K562 (cell line): Measurements from ENCODE around the gene LBHD2. TPM values are rescaled to one million over a fixed set of nuclear protein-coding genes. Genes with fewer than 3 reads are reported as not detected.
A peak's percentile ranks its signal among the peaks of the same experiment; 100 is the strongest.
"Not testable (repeated sequence)": the region's sequence is repeated elsewhere in the genome, so short reads cannot be mapped to it uniquely, and the experiment has no call there.

Source experiments
- ATAC-seq: fragments of 200-7000 bp; cut with Tn5 transposase; 3 replicates; pipeline ENCODE4 v1.9.1; 2020; ENCODE audit warnings: moderate library complexity
- BruUV-seq: library from RNA; stranded (reverse); fragments of 400-500 nt; replicated peaks from 2 replicates; lab custom pipeline; 2021; lab: Mats Ljungman, UMichigan
- CTCF ChIA-PET: fragments of 300-600 bp; formaldehyde crosslinking; extraction: SDS; loops from one replicate; lab custom pipeline; 2021; ENCODE audit warnings: low intra/inter-chr PET ratio; lab: Yijun Ruan, JAX
- POLR2A ChIA-PET: fragments of 300-600, 350-650 bp; sonication (Branson Sonifier 250); formaldehyde crosslinking; extraction: SDS; loops from one replicate; lab custom pipeline; 2021; ENCODE audit warnings: antibody characterized with exemption, inconsistent platforms; lab: Yijun Ruan, JAX
- DNase-seq, 4 experiments: peaks; one replicate each; pipeline versions ENCODE4 v3.0.0 to v3.0.0-alpha.2; 2011 to 2018; ENCODE audit warnings: low spot score in 3 of 4, mixed read lengths in 3 of 4; ENCODE audit errors: extremely low read depth in 1 of 4
- FAIRE-seq: peaks from 2 replicates; lab custom pipeline; 2011; peaks lifted over from hg19 to GRCh38; lab: Jason Lieb, UNC
- H2AFZ ChIP-seq: 2 replicates; pipeline ENCODE4 v1.6.0; 2011; ENCODE audit warnings: low read depth, low read length, control low read depth, inconsistent platforms
- H3K27ac ChIP-seq: fragments of 200-600 bp; 3 replicates; pipeline ENCODE4 v1.8.0; 2011; ENCODE audit warnings: low read depth, mild to moderate bottlenecking, control low read depth, inconsistent platforms, low read length, moderate library complexity, mixed read lengths; ENCODE audit errors: extremely low read depth
- H3K27me3 ChIP-seq, 2 experiments: fragments of 300-600 bp in 1 of 2; 2 replicates in 1 of 2; 3 replicates in 1 of 2; pipeline versions ENCODE4 v1.6.0 to v1.8.0; 2011; ENCODE audit warnings: inconsistent platforms in 2 of 2, low read length in 2 of 2, mild to moderate bottlenecking in 1 of 2, mixed read lengths in 1 of 2, moderate library complexity in 1 of 2; ENCODE audit not compliant: control insufficient read depth in 2 of 2, insufficient read depth in 2 of 2
- H3K36me3 ChIP-seq: fragments of 300-600 bp; 3 replicates; pipeline ENCODE4 v1.8.0; 2011; ENCODE audit warnings: mild to moderate bottlenecking, low read length, inconsistent platforms; ENCODE audit not compliant: control insufficient read depth, insufficient read depth
- H3K4me1 ChIP-seq, 2 experiments: fragments of 200-600 bp in 1 of 2; replicated peaks in 1 of 2; 2 replicates in 1 of 2; 3 replicates in 1 of 2; pipeline versions ENCODE4 v1.5.1 to v1.8.0; 2011; ENCODE audit warnings: inconsistent platforms in 2 of 2, low read length in 2 of 2, mild to moderate bottlenecking in 1 of 2, mixed read lengths in 1 of 2, moderate library complexity in 1 of 2; ENCODE audit not compliant: control insufficient read depth in 2 of 2, insufficient read depth in 2 of 2
- H3K4me2 ChIP-seq: 2 replicates; pipeline ENCODE4 v1.6.1; 2011; ENCODE audit warnings: low read length, control low read depth, inconsistent platforms, mixed read lengths; ENCODE audit not compliant: insufficient read depth
- H3K4me3 ChIP-seq: fragments of 200-600 bp; sonication (generic), shearing (Covaris generic); 2 replicates; pipeline ENCODE4 v1.5.1; 2016; ENCODE audit warnings: control low read depth, inconsistent platforms
- H3K79me2 ChIP-seq: fragments of 200-600 bp; 3 replicates; pipeline ENCODE4 v1.8.0; 2011; ENCODE audit warnings: low read length, inconsistent platforms; ENCODE audit not compliant: control insufficient read depth, insufficient read depth
- H3K9ac ChIP-seq, 2 experiments: 2 replicates each; pipeline versions ENCODE4 v1.6.0 to v1.6.1; 2011; ENCODE audit warnings: low read depth in 2 of 2, low read length in 2 of 2, control low read depth in 1 of 2, inconsistent platforms in 1 of 2, mild to moderate bottlenecking in 1 of 2, mixed read lengths in 1 of 2; ENCODE audit not compliant: insufficient read depth in 1 of 2
- H3K9me1 ChIP-seq: one replicate; pipeline ENCODE4 v1.6.0; 2011; ENCODE audit warnings: inconsistent platforms, mild to moderate bottlenecking, low read length, moderate library complexity; ENCODE audit not compliant: control insufficient read depth, insufficient read depth
- H3K9me3 ChIP-seq: replicated peaks from 2 replicates; pipeline ENCODE4 v1.5.1; 2011; ENCODE audit warnings: low read depth, low read length, inconsistent platforms; ENCODE audit not compliant: control insufficient read depth, insufficient read depth
- H4K20me1 ChIP-seq: replicated peaks from 2 replicates; pipeline ENCODE4 v1.6.1; 2011; ENCODE audit warnings: low read length, inconsistent platforms, mixed read lengths; ENCODE audit not compliant: control insufficient read depth, insufficient read depth
- BCOR ChIP-seq: fragments of 450-650 bp; IDR thresholded peaks from 2 replicates; pipeline ENCODE4 v1.6.1; 2016
- CBX8 ChIP-seq: fragments of 200-600 bp; sonication (generic); IDR thresholded peaks from 2 replicates; pipeline ENCODE4 v1.6.1; 2012; ENCODE audit warnings: borderline replicate concordance, mixed run types, low read depth, mild to moderate bottlenecking, moderate library complexity, mixed read lengths, low read length, control low read depth, inconsistent platforms; ENCODE audit not compliant: poor library complexity, severe bottlenecking; ENCODE audit errors: extremely low read depth
- CXXC5 ChIP-seq: fragments of 250-450 bp; sonication (Bioruptor Pico); IDR thresholded peaks from 2 replicates; pipeline ENCODE4 v1.8.0; 2022; ENCODE audit warnings: inconsistent platforms, mild to moderate bottlenecking, moderate library complexity
- EGR1 ChIP-seq: fragments of 450-650 bp; conservative IDR thresholded peaks from 2 replicates; pipeline ENCODE4 v1.6.1; 2017; ENCODE audit warnings: mild to moderate bottlenecking
- FOXA1 ChIP-seq: fragments of 450-650 bp; IDR thresholded peaks from 2 replicates; pipeline ENCODE4 v1.6.1; 2016; ENCODE audit warnings: mild to moderate bottlenecking, borderline replicate concordance
- KDM2B ChIP-seq: fragments of 250-450 bp; sonication (Bioruptor Pico); IDR thresholded peaks from 2 replicates; pipeline ENCODE4 v1.8.0; 2021; ENCODE audit warnings: mild to moderate bottlenecking, moderate library complexity
- RAD51 ChIP-seq: fragments of 450-650 bp; IDR thresholded peaks from 2 replicates; pipeline ENCODE4 v1.7.1; 2016; ENCODE audit warnings: low read depth, mild to moderate bottlenecking, borderline replicate concordance
- SMARCE1 ChIP-seq: fragments of 450-650 bp; IDR thresholded peaks from 2 replicates; pipeline ENCODE4 v1.7.1; 2016; ENCODE audit warnings: mild to moderate bottlenecking
- STAG1 ChIP-seq: sonication (generic); formaldehyde crosslinking; IDR thresholded peaks from 2 replicates; pipeline ENCODE4 v1.5.0; 2020; ENCODE audit warnings: missing genetic modification reagents, borderline replicate concordance
- YY1 ChIP-seq, 3 experiments: IDR thresholded peaks; 2 replicates each; pipeline ENCODE4 v1.6.1; 2011; ENCODE audit warnings: low read length in 2 of 3, mild to moderate bottlenecking in 2 of 3, moderate library complexity in 2 of 3, borderline replicate concordance in 1 of 3, control low read depth in 1 of 3, low read depth in 1 of 3; ENCODE audit not compliant: insufficient read depth in 3 of 3, insufficient replicate concordance in 2 of 3, control insufficient read depth in 1 of 3, insufficient read length in 1 of 3; ENCODE audit errors: extremely low read depth in 1 of 3
- ZNF121 ChIP-seq: sonication (generic); formaldehyde crosslinking; conservative IDR thresholded peaks from 2 replicates; pipeline ENCODE4 v1.8.0; 2022; ENCODE audit warnings: missing genetic modification reagents
- ZNF77 ChIP-seq: fragments of 250-450 bp; sonication (Bioruptor Pico); IDR thresholded peaks from 2 replicates; pipeline ENCODE4 v1.5.0; 2020
- WGBS: fragments of 100-300 bp; shearing (Covaris generic); methylation state at CpG from one replicate; pipeline ENCODE4 v1.1.6; 2016; ENCODE audit warnings: low coverage, mixed read lengths; ENCODE audit not compliant: insufficient coverage; ENCODE audit errors: missing lambda C conversion rate; 5-methylcytosine and 5-hydroxymethylcytosine counted together
- in situ Hi-C: fragments of 300-500 bp; cut with MboI; formaldehyde crosslinking; loops from 4 replicates; pipeline ENCODE4 v1.15.0; 2018; ENCODE audit warnings: inconsistent platforms, mixed read lengths
- intact Hi-C: fragments of 100-400 bp; cut with micrococcal nuclease; formaldehyde crosslinking; loops from 2 replicates; pipeline ENCODE4 v1.14.2; 2022
- polyA plus RNA-seq, 8 experiments: library from polyadenylated mRNA; depleted of rRNA in 4 of 8; stranded (reverse) in 5 of 8; unstranded in 3 of 8; fragments of >200 nt; fragmentation: Nextera tagmentation in 2 of 8; fragmentation: Illumina TruSeq in 1 of 8; extraction: Ambion mirVana in 2 of 8; extraction: Trizol in 1 of 8; gene quantifications; 2 replicates each; pipeline versions ENCODE4 v1.2.1 to v1.2.3, GENCODE V29; 2011 to 2014; ENCODE audit warnings: inconsistent platforms in 1 of 8, missing spikeins in 1 of 8
- total RNA-seq, 7 experiments: library from RNA; depleted of rRNA in 6 of 7; stranded (reverse); fragments of >200 nt in 6 of 7; fragmentation: Illumina TruSeq in 2 of 7; extraction: Trizol in 2 of 7; gene quantifications; 2 replicates each; pipeline versions ENCODE4 v1.2.1 to v1.2.3, GENCODE V29; 2011 to 2021; ENCODE audit warnings: low replicate concordance in 1 of 7
- TF ChIP-seq, protein P1 (sequence below): sonication (generic); formaldehyde crosslinking; IDR thresholded peaks from 2 replicates; pipeline ENCODE4 v1.8.1; 2022; ENCODE audit warnings: missing genetic modification reagents

LBHD2 gene
- total and polyA plus RNA-seq, 9 of the 15 experiments (the other 6 are each of a cell fraction or from before 2014, with no cell fraction given), result not detected

DNA sequence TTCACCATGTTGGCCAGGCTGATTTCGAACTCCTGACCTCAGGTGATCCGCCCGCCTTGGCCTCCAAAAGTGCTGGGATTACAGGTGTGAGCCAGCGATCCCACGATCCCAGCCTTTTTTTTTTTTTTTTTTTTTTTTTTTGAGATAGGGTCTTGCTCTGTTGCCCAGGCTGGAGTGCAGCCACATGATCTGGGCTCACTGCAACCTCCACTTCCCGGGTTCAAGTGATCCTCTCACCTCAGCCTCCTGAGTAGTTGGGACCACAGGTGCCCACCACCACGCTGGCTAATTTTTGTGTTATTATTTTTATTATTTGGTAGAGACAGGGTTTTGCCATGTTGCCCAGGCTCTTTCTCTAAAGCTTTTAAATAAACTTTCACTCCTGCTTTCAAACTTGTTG lies 33.5 kb downstream of the LBHD2 start:
- BruUV-seq, CTCF ChIA-PET, H3K9me1 ChIP-seq, H3K79me2 ChIP-seq, FAIRE-seq, intact Hi-C loops, H3K4me3 ChIP-seq, in situ Hi-C loops, H3K9me3 ChIP-seq, H3K9ac ChIP-seq, ATAC-seq, DNase-seq, H3K27me3 ChIP-seq, H4K20me1 ChIP-seq, H3K4me2 ChIP-seq, H3K36me3 ChIP-seq: not testable (repeated sequence)
- peak overlapping the region; percentile 30; the same call in 1 of the 3 replicates for H3K27ac ChIP-seq
- H2AFZ ChIP-seq, result peak overlapping the region; percentile 45; the same call in 1 of the 2 replicates
- no CpG with 5 or more reads among the region's 7 CpGs for WGBS
- TF ChIP-seq ZNF121 (CRISPR knock-in tag) (peak; percentile 96), BCOR (peak; percentile 53; the same call in 1 of the 2 replicates)
- POLR2A ChIA-PET, result interaction anchor here (0.6 to 2.0 kb wide), 2 partner anchors 13 to 416 kb away, joined by 3 to 8 read pairs; no protein-coding TSS in a partner anchor
- peaks cover 50 to 83% of the 10 kb centered on the region in 2 experiments for H3K4me1 ChIP-seq

DNA sequence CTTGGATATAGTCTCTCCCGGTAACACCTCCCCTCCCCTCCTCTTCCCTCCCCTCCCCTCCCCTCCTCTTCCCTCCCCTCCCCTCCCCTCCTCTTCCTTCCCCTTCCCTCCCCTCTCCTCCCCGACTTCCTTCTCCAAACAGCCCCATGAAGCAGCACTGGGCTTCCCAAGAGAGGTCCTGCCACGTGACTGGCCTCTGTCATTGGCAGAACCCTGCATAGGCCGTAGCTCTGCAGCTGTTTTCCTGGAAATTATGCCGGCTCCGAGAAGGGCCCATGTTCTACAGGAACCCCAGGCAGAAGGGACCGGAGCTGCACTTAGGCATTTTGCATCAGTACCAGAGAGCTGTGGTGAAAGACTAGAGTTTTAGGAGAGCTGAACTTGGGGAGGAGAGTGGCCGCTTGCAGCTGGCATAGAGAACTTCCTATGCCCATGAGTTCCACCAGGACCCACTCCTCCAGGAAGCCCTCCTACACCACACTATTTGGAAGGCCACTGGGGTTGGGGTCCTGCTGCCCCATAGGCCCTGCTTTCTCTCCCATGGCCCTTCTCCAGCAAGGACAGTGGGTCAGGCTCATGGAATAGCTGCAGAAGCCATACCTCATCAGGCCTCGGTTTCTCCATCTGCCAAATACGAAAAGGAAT lies 34.1 kb downstream of the LBHD2 start:
- FAIRE-seq, result peak; percentile 62
- peaks cover 47 to 83% of the 10 kb centered on the region in 2 experiments for H3K4me1 ChIP-seq
- no peak for TF ChIP-seq ZNF77 (CRISPR knock-in tag)
- no peak for TF ChIP-seq EGR1
- TF ChIP-seq CBX8, result no peak
- no peak for TF ChIP-seq KDM2B (CRISPR knock-in tag)
- TF ChIP-seq, protein P1, sequence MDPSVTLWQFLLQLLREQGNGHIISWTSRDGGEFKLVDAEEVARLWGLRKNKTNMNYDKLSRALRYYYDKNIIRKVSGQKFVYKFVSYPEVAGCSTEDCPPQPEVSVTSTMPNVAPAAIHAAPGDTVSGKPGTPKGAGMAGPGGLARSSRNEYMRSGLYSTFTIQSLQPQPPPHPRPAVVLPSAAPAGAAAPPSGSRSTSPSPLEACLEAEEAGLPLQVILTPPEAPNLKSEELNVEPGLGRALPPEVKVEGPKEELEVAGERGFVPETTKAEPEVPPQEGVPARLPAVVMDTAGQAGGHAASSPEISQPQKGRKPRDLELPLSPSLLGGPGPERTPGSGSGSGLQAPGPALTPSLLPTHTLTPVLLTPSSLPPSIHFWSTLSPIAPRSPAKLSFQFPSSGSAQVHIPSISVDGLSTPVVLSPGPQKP (CRISPR knock-in tag), result no peak
- TF ChIP-seq RAD51, result peak; percentile 65
- TF ChIP-seq SMARCE1, result no peak
- TF ChIP-seq STAG1 (CRISPR knock-in tag), result no peak
- TF ChIP-seq FOXA1, result no peak
- TF ChIP-seq YY1 (IDR thresholded peaks at IDR 0.05; ENCODE audit: borderline replicate concordance in 1 of 3, control insufficient read depth in 1 of 3, extremely low read depth in 1 of 3, insufficient read depth in 3 of 3, insufficient read length in 1 of 3, insufficient replicate concordance in 2 of 3, low read depth in 1 of 3, low read length in 2 of 3), result no peak
- 0 out of 2 replicates have a peak, but pooled peaks have one; percentile 22 for TF ChIP-seq CXXC5 (CRISPR knock-in tag)

More for the DNA sequence above, 34.1 kb downstream of the LBHD2 start:
- no peaks in the 10 kb centered on the region for H3K27me3 ChIP-seq
- ATAC-seq (no peak), DNase-seq (peak in 2 of 4 experiments; percentile 22 to 66)
- H2AFZ ChIP-seq, result peak overlapping the region; percentile 54
- no peaks in the 10 kb centered on the region; the same call in 2 of the 3 replicates for H3K79me2 ChIP-seq
- H3K4me2 ChIP-seq, result peak overlapping the region; percentile 40; the same call in 1 of the 2 replicates
- ChIA-PET POLR2A (interaction anchor here (0.6 to 2.0 kb wide), 4 partner anchors 8 to 416 kb away, joined by 3 to 8 read pairs (median 3); no protein-coding TSS in a partner anchor), CTCF (no interaction called here)
- no peaks in the 10 kb centered on the region for H3K9me3 ChIP-seq
- no TSS peak for BruUV-seq
- intact Hi-C loops (no loop called here), in situ Hi-C loops (no loop called here)
- H3K9ac ChIP-seq, result peak overlapping the region; percentile 42 to 78; a peak in 3 of 4 replicates
- 22% methylated on average over 5 of the region's 10 CpGs for WGBS
- H3K4me3 ChIP-seq, result no peak overlapping the region
- H3K36me3 ChIP-seq, result no peaks in the 10 kb centered on the region
- peak overlapping the region; percentile 75 for H3K27ac ChIP-seq
- no peaks in the 10 kb centered on the region for H3K9me1 ChIP-seq
- no peaks in the 10 kb centered on the region for H4K20me1 ChIP-seq
